WI38 (cell line): ENCODE results near the gene MAP3K5.

Experiments
- H3K4me3 ChIP-seq: 2 replicates; pipeline ENCODE4 v1.5.1; 2011; ENCODE audit warnings: low read depth, mild to moderate bottlenecking, control low read depth, low read length
- CTCF ChIP-seq: IDR thresholded peaks from 2 replicates; pipeline ENCODE4 v1.5.1; 2012; ENCODE audit warnings: low read depth, mild to moderate bottlenecking, control low read depth, low read length

MAP3K5 gene

GRCh38 chr6:136784910-136785746 lies 7.1 kb downstream of the MAP3K5 start:
- no peak for TF ChIP-seq CTCF
- H3K4me3 ChIP-seq: no peak overlapping the region

GRCh38 chr6:136784271-136784664 lies 8.0 kb downstream of the MAP3K5 start:
- no peak overlapping the region for H3K4me3 ChIP-seq
- no peak for TF ChIP-seq CTCF

- TF ChIP-seq CTCF: no peak
- H3K4me3 ChIP-seq: no peak overlapping the region
Observed at GRCh38 chr6:136783495-136784270, 8.6 kb downstream of the MAP3K5 start.

- TF ChIP-seq CTCF: no peak
- no peak overlapping the region for H3K4me3 ChIP-seq
Observed at GRCh38 chr6:136783021-136783420, 9.3 kb downstream of the MAP3K5 start.

- no peak overlapping the region for H3K4me3 ChIP-seq
- TF ChIP-seq CTCF: no peak
Observed at GRCh38 chr6:136782021-136782770, 10.1 kb downstream of the MAP3K5 start.

GRCh38 chr6:136780972-136781371 lies 11.3 kb downstream of the MAP3K5 start:
- TF ChIP-seq CTCF: no peak
- no peak overlapping the region for H3K4me3 ChIP-seq
